ENCODE measurements around the gene ECHS1.

The ECHS1 gene

DNA sequence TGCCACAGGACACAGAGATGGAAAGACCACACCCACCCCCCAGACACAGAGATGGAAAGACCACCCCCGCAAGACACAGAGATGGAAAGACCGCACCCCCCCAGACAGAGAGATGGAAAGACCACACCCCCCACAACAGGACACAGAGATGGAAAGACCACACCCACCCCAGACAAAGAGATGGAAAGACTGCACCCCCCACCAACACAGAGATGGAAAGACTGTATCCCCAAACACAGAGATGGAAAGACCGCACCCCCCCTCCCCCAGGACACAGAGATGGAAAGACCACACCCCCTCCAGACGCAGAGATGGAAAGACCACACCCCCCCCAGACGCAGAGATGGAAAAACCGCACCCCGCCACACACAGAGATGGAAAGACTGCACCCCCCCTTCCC is 56.4 kb downstream of the ECHS1 start:
- no peak for DNase-seq

DNA sequence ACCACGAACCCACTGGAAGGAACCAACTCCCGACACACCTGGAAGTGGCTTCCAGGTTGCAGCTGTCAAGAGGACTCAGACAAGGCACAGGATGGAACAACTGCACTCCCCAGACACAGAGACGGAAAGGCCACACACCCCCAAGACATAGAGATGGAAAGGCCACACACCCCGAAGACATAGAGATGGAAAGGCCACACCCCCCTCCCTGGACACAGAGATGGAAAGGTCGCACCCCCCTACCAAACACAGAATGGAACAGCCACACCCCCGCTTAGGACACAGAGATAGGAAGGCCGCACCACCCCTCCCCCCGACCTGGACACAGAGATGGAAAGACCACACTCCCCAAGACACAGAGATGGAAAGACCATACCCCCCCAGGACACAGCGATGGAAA is 56.9 kb downstream of the ECHS1 start:
- no peak for DNase-seq

DNA sequence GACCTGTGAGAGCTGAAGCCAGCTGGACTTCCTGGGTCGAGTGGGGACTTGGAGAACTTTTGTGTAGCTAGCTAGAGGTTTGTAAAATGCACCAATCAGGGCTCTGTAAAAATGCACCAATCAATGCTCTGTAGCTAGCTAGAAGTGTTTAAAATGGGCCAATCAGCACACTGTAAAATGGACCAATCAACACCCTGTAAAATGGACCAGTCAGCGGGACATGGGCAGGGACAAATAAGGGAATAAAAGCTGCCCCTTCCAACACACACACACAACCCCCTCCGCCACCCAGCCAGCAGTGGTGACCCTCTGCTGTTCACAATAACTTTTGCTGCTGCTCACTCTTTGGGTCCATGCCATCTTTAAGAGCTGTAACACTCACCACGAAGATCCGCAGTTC is 57.3 kb downstream of the ECHS1 start:
- DNase-seq, result no peak

DNA sequence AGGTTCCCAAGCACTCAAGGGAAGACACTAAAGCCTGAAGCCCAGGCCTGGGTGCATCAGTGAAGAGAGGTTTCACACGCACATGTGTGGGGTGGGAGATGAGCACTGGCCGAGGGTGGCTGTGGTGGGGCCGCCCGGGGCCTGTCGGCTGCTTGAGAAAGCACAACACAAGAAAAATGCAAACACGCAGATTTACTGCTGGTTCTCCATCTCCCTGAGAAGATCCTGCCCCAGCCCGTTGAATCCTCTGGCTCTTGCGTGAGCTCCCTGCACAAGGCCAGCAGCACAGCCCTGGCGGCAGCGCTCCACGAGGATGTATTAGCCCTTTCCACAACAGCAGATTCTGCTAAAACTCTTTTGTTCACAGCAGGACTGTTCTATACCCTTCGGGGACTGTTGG is 58.2 kb downstream of the ECHS1 start:
- no peak for DNase-seq

DNA sequence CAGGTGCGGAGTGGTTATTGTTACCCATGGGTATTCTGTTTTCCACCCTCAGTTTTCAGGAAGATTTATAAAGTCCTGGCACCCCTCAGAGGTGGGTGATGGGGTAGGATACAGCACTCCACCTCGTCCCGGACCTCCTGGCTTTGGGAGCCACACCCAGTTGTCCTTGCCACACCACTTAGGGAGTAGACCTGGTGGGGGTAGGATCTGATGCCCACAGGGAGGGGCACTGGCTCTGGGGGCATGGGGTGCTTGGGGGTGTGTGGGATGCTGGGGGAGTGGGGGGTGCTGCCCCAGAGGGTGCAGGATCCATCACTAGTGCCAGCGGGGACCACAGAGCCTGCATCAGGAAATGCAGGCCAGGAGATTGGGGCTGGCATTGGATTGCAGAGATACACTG is 60.0 kb downstream of the ECHS1 start:
- no peak for DNase-seq

DNA sequence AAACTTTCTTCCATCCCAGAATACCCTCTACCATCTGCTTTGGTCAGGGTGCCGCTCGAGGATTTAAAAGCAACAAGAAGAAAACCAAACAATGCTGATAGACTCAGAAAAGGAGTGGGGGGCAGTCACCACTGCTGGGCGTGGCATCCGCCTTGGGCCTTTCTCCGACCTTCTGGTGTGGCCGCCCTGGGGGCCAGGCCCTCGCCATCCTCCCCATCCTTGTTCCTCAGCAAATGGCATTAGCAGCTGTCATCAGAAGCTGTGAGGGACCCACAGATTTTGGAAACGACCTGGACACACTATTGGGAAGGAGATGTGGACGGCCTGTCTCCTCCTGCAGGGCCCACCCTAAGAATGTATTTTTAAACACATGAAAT is 60.4 kb downstream of the ECHS1 start:
- DNase-seq, result no peak

Measured in NCI-H1105 treated with DMSO at 0.1 percent for 48 hours (cell line).